Skeletal muscle tissue (tissue), 4 donors: ENCODE data around the gene NUDT6. TPM values are rescaled to one million over a fixed set of nuclear protein-coding genes. Genes with fewer than 3 reads are reported as not detected.
"Not testable (repeated sequence)": the region's sequence is repeated elsewhere in the genome, so short reads cannot be mapped to it uniquely, and the experiment has no call there.

Experiments used
- H3K27ac ChIP-seq: one replicate; pipeline ENCODE4 v1.7.0; 2013; ENCODE audit warnings: mild to moderate bottlenecking, low read depth, low read length, inconsistent platforms
- H3K27me3 ChIP-seq, 3 donors: one replicate each; pipeline ENCODE4 v1.7.0; 2013; ENCODE audit warnings: low read length in 3 of 3; ENCODE audit not compliant: control insufficient read depth in 3 of 3, insufficient read depth in 3 of 3
- H3K36me3 ChIP-seq, 3 donors: one replicate each; pipeline ENCODE4 v1.7.0; 2013; ENCODE audit warnings: low read length in 3 of 3; ENCODE audit not compliant: control insufficient read depth in 3 of 3, insufficient read depth in 3 of 3
- H3K4me1 ChIP-seq, 3 donors: one replicate each; pipeline ENCODE4 v1.7.0; 2013; ENCODE audit warnings: low read length in 3 of 3, mild to moderate bottlenecking in 3 of 3; ENCODE audit not compliant: control insufficient read depth in 3 of 3, insufficient read depth in 3 of 3
- H3K4me3 ChIP-seq, 3 donors: one replicate each; pipeline ENCODE4 v1.7.0; 2013; ENCODE audit warnings: low read length in 3 of 3
- H3K9ac ChIP-seq, 3 donors: one replicate each; pipeline ENCODE4 v1.7.0; 2013; ENCODE audit warnings: low read length in 3 of 3, mild to moderate bottlenecking in 3 of 3, moderate library complexity in 2 of 3, low read depth in 1 of 3
- H3K9me3 ChIP-seq, 3 donors: one replicate each; pipeline ENCODE4 v1.7.0; 2013; ENCODE audit warnings: low read length in 3 of 3; ENCODE audit not compliant: control insufficient read depth in 3 of 3
- total RNA-seq: library from RNA; depleted of rRNA; stranded (reverse); fragments of >200 nt; gene quantifications from one replicate; pipeline ENCODE4 v1.2.3, GENCODE V29; 2014
- donor health status: Osteomylitis.

NUDT6 gene
- total RNA-seq, 1 donor from 2014 or later = 9.9 TPM

- no peaks in the 10 kb centered on the region for H3K27me3 ChIP-seq
- H3K36me3 ChIP-seq = no peaks in the 10 kb centered on the region
- no peaks in the 10 kb centered on the region for H3K9me3 ChIP-seq
- H3K4me3 ChIP-seq = no peak overlapping the region
- H3K4me1 ChIP-seq = no peaks in the 10 kb centered on the region
- no peak overlapping the region for H3K27ac ChIP-seq
- no peak overlapping the region for H3K9ac ChIP-seq
These were observed 61.0 kb downstream of the NUDT6 start for GRCh38 chr4:122861172-122861943.

- Histone ChIP-seq H3K9ac (no peak overlapping the region), H3K27me3 (no peaks in the 10 kb centered on the region), H3K4me3 (no peak overlapping the region), H3K4me1 (peaks cover 0 to 6% (median 2%) of the 10 kb centered on the region in 3 donors), H3K9me3 (no peaks in the 10 kb centered on the region), H3K27ac (no peak overlapping the region), H3K36me3 (no peaks in the 10 kb centered on the region)
These were observed 63.7 kb downstream of the NUDT6 start for GRCh38 chr4:122858705-122859104.

GRCh38 chr4:122857160-122857559, 65.2 kb downstream of the NUDT6 start:
- Histone ChIP-seq H3K27ac (no peak overlapping the region), H3K36me3 (no peaks in the 10 kb centered on the region), H3K27me3 (no peaks in the 10 kb centered on the region), H3K9me3 (no peaks in the 10 kb centered on the region), H3K9ac (no peak overlapping the region), H3K4me1 (peaks cover 0 to 6% (median 2%) of the 10 kb centered on the region in 3 donors), H3K4me3 (no peak overlapping the region)

- no peak overlapping the region for H3K4me3 ChIP-seq
- H3K9me3 ChIP-seq = no peaks in the 10 kb centered on the region
- H3K27ac ChIP-seq = peak overlapping the region; percentile 45
- H3K9ac ChIP-seq = peak overlapping the region in 1 of 3 donors; percentile 63
- H3K4me1 ChIP-seq = peaks cover 0 to 6% (median 2%) of the 10 kb centered on the region in 3 donors
- H3K36me3 ChIP-seq = no peaks in the 10 kb centered on the region
- H3K27me3 ChIP-seq = no peaks in the 10 kb centered on the region
These were observed 67.0 kb downstream of the NUDT6 start for GRCh38 chr4:122855353-122855890.

GRCh38 chr4:122854447-122855352, 67.7 kb downstream of the NUDT6 start:
- peak overlapping the region; percentile 45 for H3K27ac ChIP-seq
- no peaks in the 10 kb centered on the region for H3K27me3 ChIP-seq
- H3K9ac ChIP-seq = peak overlapping the region in 2 of 3 donors; percentile 24 to 63
- H3K36me3 ChIP-seq = no peaks in the 10 kb centered on the region
- no peaks in the 10 kb centered on the region for H3K9me3 ChIP-seq
- peak overlapping the region; percentile 15 to 57 (median 39) for H3K4me3 ChIP-seq
- H3K4me1 ChIP-seq = peaks cover 0 to 6% (median 2%) of the 10 kb centered on the region in 3 donors

- Histone ChIP-seq H3K9me3 (no peaks in the 10 kb centered on the region), H3K27me3 (no peaks in the 10 kb centered on the region), H3K27ac (no peak overlapping the region), H3K36me3 (no peaks in the 10 kb centered on the region), H3K9ac (no peak overlapping the region), H3K4me3 (no peak overlapping the region), H3K4me1 (peaks cover 0 to 6% (median 2%) of the 10 kb centered on the region in 3 donors)
These were observed 70.8 kb downstream of the NUDT6 start for GRCh38 chr4:122851568-122851967.

- not testable (repeated sequence) for H3K4me3 ChIP-seq, H3K4me1 ChIP-seq, H3K36me3 ChIP-seq, H3K27ac ChIP-seq, H3K9ac ChIP-seq, H3K9me3 ChIP-seq, H3K27me3 ChIP-seq
These were observed 72.6 kb downstream of the NUDT6 start for GRCh38 chr4:122849789-122850188.

- no peak overlapping the region for H3K9ac ChIP-seq
- no peak overlapping the region for H3K27ac ChIP-seq
These were observed 74.5 kb downstream of the NUDT6 start for GRCh38 chr4:122847931-122848330.

GRCh38 chr4:122845760-122846159, 76.6 kb downstream of the NUDT6 start:
- no peaks in the 10 kb centered on the region for H3K36me3 ChIP-seq
- no peak overlapping the region for H3K9ac ChIP-seq
- no peak overlapping the region for H3K4me3 ChIP-seq
- H3K4me1 ChIP-seq = no peaks in the 10 kb centered on the region
- H3K27me3 ChIP-seq = no peaks in the 10 kb centered on the region
- no peak overlapping the region for H3K27ac ChIP-seq
- H3K9me3 ChIP-seq = no peaks in the 10 kb centered on the region

More at GRCh38 chr4:122847931-122848330, 74.5 kb downstream of the NUDT6 start:
- Histone ChIP-seq H3K4me3 (no peak overlapping the region), H3K27me3 (no peaks in the 10 kb centered on the region), H3K9me3 (no peaks in the 10 kb centered on the region), H3K36me3 (no peaks in the 10 kb centered on the region), H3K4me1 (no peaks in the 10 kb centered on the region)
